CD4-positive, alpha-beta T cell (primary cell): Measurements from ENCODE around the gene RRP12. TPM values are rescaled to one million over a fixed set of nuclear protein-coding genes. Genes with fewer than 3 reads are reported as not detected.

Source experiments
- ATAC-seq: fragments of 200-7000 bp; cut with Tn5 transposase; one replicate; pipeline ENCODE4 v1.10.0; 2022; ENCODE audit warnings: mild to moderate bottlenecking; ENCODE audit not compliant: poor library complexity
- CTCF ChIA-PET: fragments of 350-600 bp; sonication (Branson Sonifier 250); formaldehyde crosslinking; loops from one replicate; lab custom pipeline; 2021; ENCODE audit warnings: antibody characterized with exemption, inconsistent platforms; lab: Charles Lee
- POLR2A ChIA-PET: fragments of 350-600 bp; sonication (Branson Sonifier 250); formaldehyde crosslinking; loops from one replicate; lab custom pipeline; 2021; ENCODE audit warnings: antibody characterized with exemption, inconsistent platforms; lab: Charles Lee
- DNase-seq, 14 experiments: peaks; one replicate each; pipeline ENCODE4 v3.0.0-alpha.2; 2013 to 2020; ENCODE audit warnings: mixed read lengths in 2 of 14
- H3K27ac ChIP-seq, 2 donors: one replicate each; pipeline versions ENCODE4 v1.5.1 to v1.7.0; 2013; ENCODE audit warnings: low read length in 2 of 2, low read depth in 1 of 2, mild to moderate bottlenecking in 1 of 2
- H3K27me3 ChIP-seq, 2 experiments: 1 replicate in 1 of 2; 2 replicates in 1 of 2; pipeline versions ENCODE4 v1.6.1 to v1.7.0; 2013; ENCODE audit warnings: low read length in 2 of 2, control low read depth in 1 of 2, mild to moderate bottlenecking in 1 of 2, moderate library complexity in 1 of 2; ENCODE audit not compliant: insufficient read depth in 2 of 2, control insufficient read depth in 1 of 2
- H3K36me3 ChIP-seq: one replicate; pipeline ENCODE4 v1.6.1; 2013; ENCODE audit warnings: low read length, control low read depth; ENCODE audit not compliant: insufficient read depth
- H3K4me1 ChIP-seq: one replicate; pipeline ENCODE4 v1.6.1; 2013; ENCODE audit warnings: low read length, control low read depth; ENCODE audit not compliant: insufficient read depth
- H3K4me3 ChIP-seq: one replicate; pipeline ENCODE4 v1.5.1; 2013; ENCODE audit warnings: mild to moderate bottlenecking, low read length, moderate library complexity
- H3K9me3 ChIP-seq, 2 experiments: 1 replicate in 1 of 2; 2 replicates in 1 of 2; pipeline versions ENCODE4 v1.6.1 to v1.7.0; 2013; ENCODE audit warnings: low read length in 2 of 2, mild to moderate bottlenecking in 2 of 2, control low read depth in 1 of 2, moderate library complexity in 1 of 2; ENCODE audit not compliant: control insufficient read depth in 1 of 2, insufficient read depth in 1 of 2
- H3K27ac Mint-ChIP-seq: one replicate; pipeline ENCODE4 v1.8.0; 2020; ENCODE audit warnings: mixed read lengths
- H3K27me3 Mint-ChIP-seq: one replicate; pipeline ENCODE4 v1.8.0; 2021; ENCODE audit warnings: mixed read lengths
- H3K36me3 Mint-ChIP-seq: one replicate; pipeline ENCODE4 v1.8.0; 2021; ENCODE audit warnings: low read depth, mixed read lengths
- H3K4me1 Mint-ChIP-seq: one replicate; pipeline ENCODE4 v1.8.0; 2021; ENCODE audit warnings: low read depth, mixed read lengths
- H3K4me3 Mint-ChIP-seq: one replicate; pipeline ENCODE4 v1.8.0; 2020; ENCODE audit warnings: mild to moderate bottlenecking, mixed read lengths
- H3K9me3 Mint-ChIP-seq: one replicate; pipeline ENCODE4 v1.8.0; 2020; ENCODE audit warnings: mixed read lengths
- CTCF ChIP-seq: fragments of 200-600 bp; IDR thresholded peaks from one replicate; pipeline ENCODE4 v1.8.0; 2022; ENCODE audit warnings: antibody characterized with exemption, mild to moderate bottlenecking
- intact Hi-C, 2 experiments: fragments of 100-400 bp; cut with DNase I in 1 of 2; cut with micrococcal nuclease in 1 of 2; formaldehyde crosslinking; loops; one replicate each; pipeline versions ENCODE4 v1.15.1 to v1.9.0; 2023 to 2025; cut with DNase I, micrococcal nuclease
- total RNA-seq, 174 experiments: library from RNA in 2 of 174; stranded (reverse) in 2 of 174; gene quantifications; one replicate each; pipeline ENCODE4 v1.2.3 and lab custom pipeline; 2021 to 2026

Gene RRP12
- total RNA-seq, 2 experiments from 2014 or later, result 84.2 to 87.6 TPM

GRCh38 chr10:97333601-97334369 lies 67.4 kb downstream of the RRP12 start:
- Histone ChIP-seq H3K4me1 (peaks cover 43% of the 10 kb centered on the region), H3K9me3 (no peaks in the 10 kb centered on the region), H3K27me3 (no peaks in the 10 kb centered on the region), H3K36me3 (peaks cover 17% of the 10 kb centered on the region), H3K27ac (peak overlapping the region in 1 of 2 donors; percentile 35), H3K4me3 (peak overlapping the region; percentile 76)
- intact Hi-C loops, result loop anchor here (1.0 to 2.0 kb wide), 5 partner anchors 13 to 67 kb away; partner anchors contain the start of genes ARHGAP19 (in 2 of the 2) and RRP12 (in 2 of the 2)
- DNase-seq, result peak in 10 of 14 experiments; percentile 5 to 63 (median 28)
- no peaks in the 10 kb centered on the region for H3K9me3 Mint-ChIP-seq
- peak overlapping the region; percentile 96 for H3K4me3 Mint-ChIP-seq
- H3K27ac Mint-ChIP-seq, result peak overlapping the region; percentile 91
- TF ChIP-seq CTCF, result no peak
- POLR2A ChIA-PET, result interaction anchor here (0.8 to 5.5 kb wide), 12 partner anchors 9 to 804 kb away, joined by 3 to 178 read pairs (median 5); partner anchors contain the start of genes ARHGAP19, AVPI1, FRAT1 and RRP12
- CTCF ChIA-PET, result interaction anchor here (0.7 to 3.8 kb wide), 3 partner anchors 14 to 67 kb away, joined by 3 to 24 read pairs (median 7); partner anchors contain the start of genes FRAT1 and RRP12
- H3K27me3 Mint-ChIP-seq, result peaks cover 3% of the 10 kb centered on the region
- peak; percentile 19 for ATAC-seq
- peaks cover 44% of the 10 kb centered on the region for H3K36me3 Mint-ChIP-seq
- H3K4me1 Mint-ChIP-seq, result peaks cover 57% of the 10 kb centered on the region

GRCh38 chr10:97333351-97333600 lies 67.9 kb downstream of the RRP12 start:
- H3K9me3 ChIP-seq, result no peaks in the 10 kb centered on the region
- peak overlapping the region; percentile 76 for H3K4me3 ChIP-seq
- peaks cover 22% of the 10 kb centered on the region for H3K36me3 ChIP-seq
- no peaks in the 10 kb centered on the region for H3K27me3 ChIP-seq
- intact Hi-C loops, result loop anchor here in 1 of 2 experiments (1.0 to 2.0 kb wide), 3 partner anchors 13 to 54 kb away; partner anchors contain the start of gene ARHGAP19
- Mint-ChIP-seq H3K36me3 (peaks cover 46% of the 10 kb centered on the region), H3K4me3 (peak overlapping the region; percentile 96), H3K9me3 (no peaks in the 10 kb centered on the region), H3K27me3 (peaks cover 3% of the 10 kb centered on the region), H3K4me1 (peaks cover 59% of the 10 kb centered on the region), H3K27ac (peak overlapping the region; percentile 91)
- peak overlapping the region in 1 of 2 donors; percentile 35 for H3K27ac ChIP-seq
- TF ChIP-seq CTCF, result no peak
- peaks cover 43% of the 10 kb centered on the region for H3K4me1 ChIP-seq
- ChIA-PET POLR2A (interaction anchor here (1.0 to 5.5 kb wide), 9 partner anchors 8 to 354 kb away, joined by 3 to 178 read pairs (median 5); partner anchors contain the start of genes AVPI1, FRAT1 and RRP12), CTCF (interaction anchor here (0.7 to 3.8 kb wide), 3 partner anchors 14 to 68 kb away, joined by 3 to 24 read pairs (median 7); partner anchors contain the start of genes FRAT1 and RRP12)
- DNase-seq (peak in 1 of 14 experiments; percentile 24), ATAC-seq (no peak)

DNA sequence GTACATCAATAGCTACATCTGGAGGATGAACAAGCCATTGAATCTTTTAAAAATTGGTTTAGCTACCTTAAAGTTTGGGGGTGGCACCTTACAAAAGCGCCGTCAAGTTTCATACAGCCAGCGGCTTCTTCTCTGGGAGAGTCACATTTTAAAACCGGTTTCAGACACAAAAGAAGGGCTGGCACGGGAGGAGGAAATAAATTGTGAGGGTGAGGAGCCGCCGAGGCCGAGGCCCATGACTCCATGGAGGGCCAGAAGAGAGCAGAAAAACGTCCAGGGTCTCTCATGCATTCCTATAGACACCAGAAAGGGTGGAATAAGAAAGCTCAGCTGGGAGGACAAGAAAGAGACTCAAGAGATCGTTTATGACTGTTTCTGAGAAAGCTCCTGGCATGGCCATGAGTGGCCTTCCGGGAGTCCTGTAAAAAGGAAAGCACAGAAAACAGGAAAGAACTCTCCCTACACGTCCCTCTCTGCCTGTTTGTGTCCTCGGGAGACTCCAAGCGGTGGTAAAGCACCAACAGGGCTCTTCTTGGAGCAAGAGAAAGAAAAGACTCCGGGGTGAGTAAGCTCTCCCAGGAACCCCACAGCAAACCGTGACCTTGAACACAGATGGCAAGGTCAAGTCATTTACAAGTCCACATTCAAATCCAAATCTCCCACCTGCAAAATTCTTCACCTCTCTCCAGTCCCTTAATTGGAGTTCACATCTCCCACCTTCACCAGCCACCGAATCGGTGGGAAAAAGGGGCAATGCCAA lies 68.4 kb downstream of the RRP12 start:
- intact Hi-C loops, result loop anchor here (1.0 to 2.0 kb wide), 3 partner anchors 12 to 54 kb away; partner anchors contain the start of gene ARHGAP19 (in 1 of the 2)
- Histone ChIP-seq H3K4me1 (peaks cover 44% of the 10 kb centered on the region), H3K9me3 (no peaks in the 10 kb centered on the region), H3K36me3 (peaks cover 22% of the 10 kb centered on the region), H3K27me3 (no peaks in the 10 kb centered on the region), H3K4me3 (peak overlapping the region; percentile 76), H3K27ac (no peak overlapping the region)
- peaks cover 3% of the 10 kb centered on the region for H3K27me3 Mint-ChIP-seq
- no peak for DNase-seq
- H3K9me3 Mint-ChIP-seq, result no peaks in the 10 kb centered on the region
- peaks cover 64% of the 10 kb centered on the region for H3K4me1 Mint-ChIP-seq
- no peak for ATAC-seq
- peak overlapping the region; percentile 96 for H3K4me3 Mint-ChIP-seq
- peak overlapping the region; percentile 91 for H3K27ac Mint-ChIP-seq
- TF ChIP-seq CTCF, result no peak
- POLR2A ChIA-PET, result interaction anchor here (1.0 to 5.5 kb wide), 9 partner anchors 8 to 68 kb away, joined by 3 to 178 read pairs (median 5); partner anchors contain the start of genes FRAT1 and RRP12
- CTCF ChIA-PET, result interaction anchor here (0.7 to 3.8 kb wide), 3 partner anchors 13 to 68 kb away, joined by 3 to 24 read pairs (median 7); partner anchors contain the start of genes FRAT1 and RRP12
- H3K36me3 Mint-ChIP-seq, result peaks cover 51% of the 10 kb centered on the region
